DMS 273 (cell line): ENCODE data around the gene ZSCAN5B.
"Not testable (repeated sequence)": the region's sequence is repeated elsewhere in the genome, so short reads cannot be mapped to it uniquely, and the experiment has no call there.

Source experiments
- DNase-seq: peaks from one replicate; lab custom pipeline; 2025; ENCODE audit not compliant: unreplicated experiment; lab: John Stamatoyannopoulos, UW

Gene ZSCAN5B

GRCh38 chr19:56176881-56177280, 20.7 kb downstream of the ZSCAN5B start:
- no peak for DNase-seq

DNA sequence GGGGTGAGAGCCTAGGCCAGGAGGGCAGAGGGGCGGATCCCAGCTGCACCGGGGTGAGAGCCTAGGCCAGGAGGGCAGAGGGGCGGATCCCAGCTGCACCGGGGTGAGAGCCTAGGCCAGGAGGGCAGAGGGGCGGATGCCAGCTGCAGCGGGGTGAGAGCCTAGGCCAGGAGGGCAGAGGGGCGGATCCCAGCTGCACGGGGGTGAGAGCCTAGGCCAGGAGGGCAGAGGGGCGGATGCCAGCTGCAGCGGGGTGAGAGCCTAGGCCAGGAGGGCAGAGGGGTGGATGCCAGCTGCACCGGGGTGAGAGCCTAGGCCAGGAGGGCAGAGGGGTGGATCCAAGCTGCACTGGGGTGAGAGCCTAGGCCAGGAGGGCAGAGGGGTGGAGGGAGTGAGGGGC, 21.3 kb downstream of the ZSCAN5B start:
- not testable (repeated sequence) for DNase-seq

- not testable (repeated sequence) for DNase-seq
Measured at GRCh38 chr19:56175861-56176307, 21.7 kb downstream of the ZSCAN5B start, which contains the start of gene GALP. GALP (plus strand) TSS chr19:56176008; CDS start chr19:56177109, 1,101 bp downstream.

DNA sequence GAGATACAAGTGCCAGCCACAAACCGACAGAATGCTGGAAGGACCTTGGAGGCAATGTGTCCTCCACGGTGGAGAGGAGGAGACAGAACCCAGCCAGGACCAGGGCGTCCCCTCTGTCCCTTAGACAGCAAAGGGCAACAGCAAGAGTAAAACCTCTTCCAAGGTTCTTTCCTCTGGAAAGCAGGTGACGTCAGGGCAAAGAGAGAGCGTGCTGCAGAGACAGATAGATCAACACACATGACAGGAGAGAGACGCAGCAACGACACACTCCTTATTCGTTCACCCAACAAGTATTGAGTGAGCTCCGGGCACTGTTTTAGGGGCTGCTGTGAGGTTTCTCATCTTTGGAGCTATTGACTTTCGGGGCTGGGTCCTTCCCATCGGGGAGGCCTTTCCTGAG, 23.0 kb downstream of the ZSCAN5B start:
- peak; percentile 22 for DNase-seq

- DNase-seq = no peak
Measured at GRCh38 chr19:56174086-56174485, 23.5 kb downstream of the ZSCAN5B start.

DNA sequence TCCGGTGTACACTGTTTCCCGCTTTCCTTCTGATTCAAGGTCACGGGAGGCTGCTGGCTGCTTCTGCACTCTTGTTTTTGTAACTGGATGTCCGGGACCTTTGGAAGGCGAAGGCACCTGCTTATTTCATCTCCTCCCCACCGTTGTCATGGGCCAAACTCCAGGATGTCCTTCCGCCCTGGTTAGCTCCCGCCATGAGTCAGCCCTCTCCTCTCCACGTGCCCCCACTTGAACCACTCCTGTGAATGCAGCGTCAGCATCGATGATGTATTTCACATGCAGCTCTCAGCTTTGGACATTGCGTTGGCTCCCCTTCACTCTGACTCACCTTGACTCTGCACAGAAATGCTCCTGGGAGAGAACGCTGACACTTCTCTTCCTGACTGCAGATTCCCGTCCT, 27.3 kb downstream of the ZSCAN5B start:
- no peak for DNase-seq

DNA sequence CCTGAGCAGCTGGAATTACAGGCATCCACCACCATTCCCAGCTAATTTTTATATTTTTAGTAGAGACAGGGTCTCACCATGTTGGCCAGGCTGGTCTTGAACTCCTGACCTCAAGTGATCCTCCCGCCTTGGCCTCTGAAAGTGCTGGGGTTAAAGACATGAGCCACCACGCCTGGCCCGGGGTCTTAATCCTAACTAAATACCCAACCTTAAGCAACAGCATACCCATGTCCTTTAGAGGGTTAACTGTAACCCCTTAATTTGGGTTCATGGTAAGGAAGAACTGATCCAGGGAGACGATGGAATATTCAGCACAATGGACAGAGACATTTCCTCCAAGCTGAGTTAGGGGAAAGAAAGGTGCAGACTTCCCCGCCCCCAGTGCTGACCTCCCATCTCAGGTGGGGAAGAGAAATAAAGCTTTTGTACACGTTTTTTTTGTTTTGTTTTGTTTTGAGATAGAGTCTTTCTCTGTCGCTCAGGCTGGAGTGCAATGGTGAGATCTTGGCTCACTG, 30.5 kb downstream of the ZSCAN5B start:
- no peak for DNase-seq

DNA sequence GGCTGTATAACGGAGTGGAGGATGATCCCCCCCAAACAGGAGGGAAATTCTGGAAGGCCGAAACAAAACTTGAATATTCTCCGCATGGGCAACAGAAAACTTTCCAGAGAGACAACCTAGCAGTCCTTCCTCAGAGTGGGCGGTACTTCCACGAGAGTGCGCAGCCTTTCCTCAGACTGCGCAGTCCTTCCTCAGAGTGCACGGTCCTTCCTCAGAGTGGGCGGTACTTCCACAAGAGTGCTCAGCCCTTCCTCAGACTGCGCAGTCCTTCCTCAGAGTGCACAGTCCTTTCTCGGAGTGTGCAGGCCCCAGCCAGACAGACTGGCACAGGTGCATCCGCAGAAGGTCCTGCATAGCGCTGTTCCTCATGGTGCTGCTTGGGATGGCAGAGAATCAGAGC, 34.5 kb downstream of the ZSCAN5B start:
- no peak for DNase-seq

DNA sequence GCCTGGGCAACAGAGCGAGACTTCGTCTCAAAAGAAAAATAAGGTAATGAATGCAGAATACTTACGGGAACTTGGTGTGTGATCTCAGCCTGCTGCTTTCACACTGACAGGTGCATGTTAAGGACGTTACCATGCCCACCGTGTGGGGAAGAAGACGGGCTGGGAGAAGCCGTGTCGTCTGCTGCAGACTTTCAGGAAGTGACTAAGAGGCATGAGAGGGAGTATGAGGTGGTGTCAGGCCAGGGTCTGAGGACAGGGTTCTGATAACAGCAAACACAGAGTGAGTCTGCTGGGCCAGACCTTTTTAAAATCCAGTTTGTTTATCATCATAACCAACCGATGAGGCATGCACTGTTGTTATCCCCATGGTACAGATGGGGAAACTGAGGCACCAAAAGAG, 35.3 kb downstream of the ZSCAN5B start:
- no peak for DNase-seq

GRCh38 chr19:56161534-56161933, 36.0 kb downstream of the ZSCAN5B start:
- DNase-seq = no peak

- no peak for DNase-seq
Measured at GRCh38 chr19:56159622-56160271, 37.8 kb downstream of the ZSCAN5B start.

DNA sequence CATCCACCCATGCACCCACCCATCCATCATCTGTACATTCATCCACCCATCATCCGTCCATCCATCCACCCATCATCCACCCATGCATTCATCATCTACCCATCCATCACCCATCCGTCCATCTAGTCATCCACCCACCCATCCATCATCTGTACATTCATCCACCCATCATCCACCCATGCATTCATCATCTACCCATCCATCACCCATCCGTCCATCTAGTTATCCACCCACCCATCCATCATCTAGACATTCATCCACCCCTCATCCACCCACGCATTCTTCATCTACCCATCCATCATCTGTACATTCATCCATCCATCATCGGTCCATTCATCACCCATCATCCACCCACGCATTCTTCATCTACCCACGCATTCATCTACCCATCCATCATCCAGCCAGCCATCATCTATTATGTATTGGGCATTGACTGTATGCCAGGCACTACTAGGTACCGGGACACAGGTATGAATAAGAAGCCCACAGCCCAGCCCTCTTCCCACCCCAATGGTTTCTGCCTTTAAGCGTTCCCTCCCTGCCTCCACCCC, 38.5 kb downstream of the ZSCAN5B start:
- no peak for DNase-seq

- no peak for DNase-seq
Measured at GRCh38 chr19:56158170-56158757, 39.3 kb downstream of the ZSCAN5B start.

DNA sequence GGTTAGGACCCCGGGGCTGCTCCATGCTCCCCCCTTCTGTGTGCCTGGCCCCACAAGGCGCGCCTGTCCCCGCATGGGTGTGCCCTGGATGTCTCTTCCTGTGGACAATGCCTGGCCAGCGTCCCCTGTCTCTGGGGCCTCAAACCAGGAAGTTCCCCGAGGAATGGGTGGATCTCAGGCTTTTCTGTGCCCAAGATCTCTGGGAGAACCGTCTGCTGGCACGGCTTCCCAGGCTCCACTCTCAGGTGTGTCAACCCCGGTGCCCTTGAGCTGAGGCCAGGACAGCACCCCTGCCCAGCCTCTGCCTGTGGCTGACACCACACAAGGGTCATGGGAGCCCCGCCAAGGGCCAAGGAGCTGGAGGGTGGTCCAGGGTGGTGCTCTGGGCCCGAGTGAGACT, 40.8 kb downstream of the ZSCAN5B start:
- DNase-seq = no peak

DNA sequence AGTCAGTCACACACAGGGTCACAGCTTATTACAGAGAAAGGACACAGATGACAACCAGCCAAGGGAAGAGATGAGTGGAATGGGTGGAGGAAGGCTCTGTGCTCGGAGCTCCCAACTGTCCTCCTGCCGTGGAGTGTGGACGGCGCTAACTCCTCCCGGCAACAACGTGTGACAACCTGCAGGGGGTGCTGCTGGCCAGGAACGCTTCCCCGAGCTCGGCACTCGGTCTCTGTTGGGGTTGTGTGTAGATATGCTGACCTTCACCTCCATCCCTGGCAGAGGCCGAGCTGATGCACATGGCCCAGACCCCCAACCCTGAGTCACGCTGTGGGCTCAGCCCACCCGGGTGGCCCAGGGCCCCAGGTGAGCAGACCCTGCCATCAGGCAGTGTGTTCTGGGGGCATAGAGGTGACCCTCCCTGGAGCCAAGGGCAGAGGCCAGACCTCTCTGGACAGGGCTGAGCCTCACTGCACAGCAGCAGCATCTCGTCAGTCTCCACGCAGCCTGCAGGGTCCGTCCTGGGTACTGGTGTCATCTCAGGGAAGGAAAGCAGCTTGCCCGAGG, 42.4 kb downstream of the ZSCAN5B start:
- peak; percentile 29 for DNase-seq

GRCh38 chr19:56153507-56153906, 44.1 kb downstream of the ZSCAN5B start:
- no peak for DNase-seq

GRCh38 chr19:56152644-56153043, 44.9 kb downstream of the ZSCAN5B start:
- DNase-seq = no peak

DNA sequence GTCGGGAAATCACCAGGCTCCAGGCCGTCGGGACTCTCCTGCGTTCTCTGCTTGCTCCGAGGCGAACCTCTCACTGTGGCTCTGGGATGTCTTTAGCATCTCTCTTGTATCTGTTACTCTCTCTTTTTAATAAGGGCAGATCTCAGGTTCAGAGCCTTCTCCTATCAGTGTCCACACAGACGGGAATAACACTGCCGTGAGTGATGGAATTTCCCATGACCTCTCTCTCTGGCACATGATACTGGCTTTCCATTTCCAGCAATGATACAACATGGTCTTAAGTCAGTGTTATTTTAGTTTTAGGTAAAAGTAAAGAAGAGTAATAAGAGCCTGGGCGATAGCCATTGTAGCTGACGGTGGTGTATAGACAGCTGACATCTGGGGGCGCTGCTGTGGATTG, 47.2 kb downstream of the ZSCAN5B start:
- DNase-seq = no peak

- DNase-seq = no peak
Measured at GRCh38 chr19:56149656-56150038, 47.9 kb downstream of the ZSCAN5B start.

- not testable (repeated sequence) for DNase-seq
Measured at GRCh38 chr19:56148955-56149655, 48.5 kb downstream of the ZSCAN5B start.

DNA sequence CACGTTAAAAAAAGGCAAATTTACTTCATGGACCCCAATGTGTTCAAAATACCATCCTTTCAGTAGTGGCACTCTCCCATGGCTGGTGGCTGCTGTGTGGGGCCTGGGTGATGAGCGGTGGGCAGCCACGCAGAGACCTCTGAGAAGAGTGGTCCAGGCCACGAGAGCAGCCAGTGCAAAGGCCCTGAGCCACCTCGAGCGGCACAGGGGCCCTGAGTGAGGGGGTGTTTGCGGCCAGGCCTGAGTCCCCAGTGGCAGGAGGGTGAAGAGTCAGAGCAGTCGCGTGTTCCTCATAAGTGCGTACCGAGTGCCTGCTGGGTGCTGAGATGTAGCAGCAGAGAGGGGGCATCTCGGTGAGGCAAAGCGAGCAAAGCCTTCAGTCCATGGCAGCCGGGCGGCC, 49.5 kb downstream of the ZSCAN5B start:
- no peak for DNase-seq
